ENCODE measurements around the gene ANKRD34C. TPM values are rescaled to one million over a fixed set of nuclear protein-coding genes. Genes with fewer than 3 reads are reported as not detected.

ANKRD34C gene
- polyA plus RNA-seq, 1 donor (not counting 4 experiments of a cell fraction or from before 2014, with no cell fraction given): not detected

DNA sequence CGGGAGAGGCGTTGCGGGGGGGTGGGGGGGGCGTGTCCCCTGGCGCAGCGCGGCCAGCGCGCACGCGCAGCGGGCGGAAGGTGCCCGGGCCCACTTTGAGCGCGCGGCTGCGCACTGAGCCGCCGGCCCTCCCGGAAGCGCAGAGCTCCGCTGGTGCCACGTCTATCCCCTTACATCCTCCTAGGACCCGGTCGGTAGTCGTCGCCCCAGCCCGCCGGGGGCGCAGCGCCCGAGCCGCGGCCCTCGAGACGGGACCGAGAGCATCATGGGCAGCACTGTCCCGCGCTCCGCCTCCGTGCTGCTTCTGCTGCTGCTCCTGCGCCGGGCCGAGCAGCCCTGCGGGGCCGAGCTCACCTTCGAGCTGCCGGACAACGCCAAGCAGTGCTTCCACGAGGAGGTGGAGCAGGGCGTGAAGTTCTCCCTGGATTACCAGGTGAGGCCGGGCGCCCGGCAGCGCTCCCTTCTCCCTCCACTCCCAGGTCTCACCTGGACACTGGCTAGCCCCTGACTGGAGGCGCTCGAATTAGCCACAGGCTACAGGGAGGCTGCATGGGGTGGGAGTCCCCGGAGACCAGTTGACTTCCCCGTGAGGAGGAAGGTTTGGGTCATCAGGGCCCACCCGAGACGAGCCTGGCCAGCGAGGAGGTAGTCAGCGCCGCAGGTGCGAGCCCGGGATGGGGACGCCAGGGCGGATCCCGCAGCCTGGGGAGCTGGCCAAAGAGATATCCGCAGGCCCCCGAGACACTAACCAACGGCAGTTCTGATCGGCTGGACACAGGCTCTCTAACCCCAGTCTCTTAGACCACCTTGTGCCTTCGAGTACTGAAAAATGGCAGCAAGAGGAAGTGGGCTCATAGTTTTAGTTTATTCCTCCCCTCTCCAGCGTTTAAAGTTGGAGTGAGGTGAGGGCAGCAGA, 28.7 kb downstream of the ANKRD34C start, which contains the start of gene TMED3:
TSS of gene TMED3 (plus strand) at position 128 of the 916 bp plus-strand sequence. CDS start at position 266, 138 bp downstream.
- TF ChIP-seq, protein P1, sequence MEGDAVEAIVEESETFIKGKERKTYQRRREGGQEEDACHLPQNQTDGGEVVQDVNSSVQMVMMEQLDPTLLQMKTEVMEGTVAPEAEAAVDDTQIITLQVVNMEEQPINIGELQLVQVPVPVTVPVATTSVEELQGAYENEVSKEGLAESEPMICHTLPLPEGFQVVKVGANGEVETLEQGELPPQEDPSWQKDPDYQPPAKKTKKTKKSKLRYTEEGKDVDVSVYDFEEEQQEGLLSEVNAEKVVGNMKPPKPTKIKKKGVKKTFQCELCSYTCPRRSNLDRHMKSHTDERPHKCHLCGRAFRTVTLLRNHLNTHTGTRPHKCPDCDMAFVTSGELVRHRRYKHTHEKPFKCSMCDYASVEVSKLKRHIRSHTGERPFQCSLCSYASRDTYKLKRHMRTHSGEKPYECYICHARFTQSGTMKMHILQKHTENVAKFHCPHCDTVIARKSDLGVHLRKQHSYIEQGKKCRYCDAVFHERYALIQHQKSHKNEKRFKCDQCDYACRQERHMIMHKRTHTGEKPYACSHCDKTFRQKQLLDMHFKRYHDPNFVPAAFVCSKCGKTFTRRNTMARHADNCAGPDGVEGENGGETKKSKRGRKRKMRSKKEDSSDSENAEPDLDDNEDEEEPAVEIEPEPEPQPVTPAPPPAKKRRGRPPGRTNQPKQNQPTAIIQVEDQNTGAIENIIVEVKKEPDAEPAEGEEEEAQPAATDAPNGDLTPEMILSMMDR (optimal IDR thresholded peaks at IDR 0.05 in 1 of 3, IDR thresholded peaks at IDR 0.05 in 1 of 3, conservative IDR thresholded peaks at IDR 0.05 in 1 of 3; ENCODE audit: extremely low read depth in 1 of 3, insufficient read depth in 2 of 3, low read length in 3 of 3): peak in 1 of 3 experiments; percentile 45
- TF ChIP-seq EZH2 (IDR thresholded peaks at IDR 0.05; ENCODE audit: low read length): no peak
- Histone ChIP-seq H2AFZ (ENCODE audit: control insufficient read depth, low read length) (peak within 1 kb of the TSS; percentile 93), H4K20me1 (ENCODE audit: control insufficient read depth, extremely low read depth, insufficient read depth, low read length) (no peaks in the 10 kb centered on the region), H3K4me2 (ENCODE audit: control insufficient read depth, extremely low read depth, insufficient read depth, low read depth, low read length) (peak within 1 kb of the TSS; percentile 79), H3K9me3 (ENCODE audit: control insufficient read depth, low read depth, low read length) (no peaks in the 10 kb centered on the region), H3K36me3 (ENCODE audit: control insufficient read depth in 2 of 2, extremely low read depth in 1 of 2, insufficient read depth in 2 of 2, low read length in 2 of 2) (peaks cover 12 to 18% of the 10 kb centered on the region in 2 experiments), H3K9ac (ENCODE audit: control insufficient read depth, extremely low read depth, insufficient read depth, low read length) (peak within 1 kb of the TSS; percentile 82), H3K4me1 (ENCODE audit: control insufficient read depth, extremely low read depth, insufficient read depth, low read length) (peaks cover 33% of the 10 kb centered on the region), H3K4me3 (ENCODE audit: control insufficient read depth in 2 of 3, extremely low read depth in 1 of 3, insufficient read depth in 2 of 3, low read depth in 1 of 3, low read length in 3 of 3) (peak within 1 kb of the TSS; percentile 72 to 89 (median 84)), H3K79me2 (ENCODE audit: control insufficient read depth, insufficient read depth, low read length) (peaks cover 39% of the 10 kb centered on the region), H3K9me1 (ENCODE audit: control insufficient read depth, extremely low read depth, insufficient read depth, low read length) (no peaks in the 10 kb centered on the region), H3K27ac (ENCODE audit: control insufficient read depth, insufficient read depth, low read length) (peak within 1 kb of the TSS; percentile 59), H3K27me3 (ENCODE audit: control insufficient read depth, extremely low read depth, insufficient read depth, low read length) (peaks cover 11% of the 10 kb centered on the region)
- FAIRE-seq: no peak
- DNase-seq (ENCODE audit: low read depth, low spot score): peak; percentile 45
- dilution Hi-C loops (cut with MboI; ENCODE audit: extremely low pct_ligation_motif_present, low sequenced_read_pairs): no loop called here

DNA sequence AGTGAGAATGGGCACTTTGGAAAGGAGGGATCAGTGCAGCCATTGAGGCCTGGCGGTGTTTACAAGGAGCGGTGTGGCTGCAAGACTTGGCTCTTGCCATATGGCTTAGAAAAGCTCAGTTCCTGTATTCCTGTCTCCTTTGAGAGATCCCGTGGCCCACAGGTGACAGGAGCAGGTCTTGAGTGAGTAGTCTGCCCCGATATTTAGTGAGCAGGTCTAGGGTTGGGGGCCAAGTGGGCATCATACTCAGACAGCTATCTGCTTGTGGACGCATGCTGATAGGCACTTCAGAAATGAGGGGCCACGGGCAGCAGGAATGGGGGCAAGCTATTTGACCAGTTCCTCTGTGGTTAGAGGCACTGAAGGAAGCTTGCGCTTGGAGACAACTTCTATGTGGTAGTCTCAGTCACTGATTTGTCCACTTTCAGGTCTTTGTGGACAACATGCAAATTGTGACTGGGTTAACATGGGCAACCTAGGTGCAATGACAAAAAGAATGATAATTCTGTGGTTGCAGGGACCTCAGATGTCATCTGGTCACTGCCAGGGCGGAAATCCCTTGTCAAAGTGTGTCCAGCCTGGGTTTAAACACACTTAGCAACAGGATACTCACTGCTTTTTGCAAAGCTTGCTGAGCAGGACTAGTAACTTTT, 29.5 kb downstream of the ANKRD34C start:
- Histone ChIP-seq H2AFZ (ENCODE audit: control insufficient read depth, low read length) (peak overlapping the region; percentile 85), H3K9me1 (ENCODE audit: control insufficient read depth, extremely low read depth, insufficient read depth, low read length) (no peaks in the 10 kb centered on the region), H3K4me2 (ENCODE audit: control insufficient read depth, extremely low read depth, insufficient read depth, low read depth, low read length) (peak overlapping the region; percentile 79), H3K79me2 (ENCODE audit: control insufficient read depth, insufficient read depth, low read length) (peaks cover 46% of the 10 kb centered on the region), H3K4me3 (ENCODE audit: control insufficient read depth in 2 of 3, extremely low read depth in 1 of 3, insufficient read depth in 2 of 3, low read depth in 1 of 3, low read length in 3 of 3) (peak overlapping the region; percentile 72 to 89 (median 84)), H3K9me3 (ENCODE audit: control insufficient read depth, low read depth, low read length) (no peaks in the 10 kb centered on the region), H3K27ac (ENCODE audit: control insufficient read depth, insufficient read depth, low read length) (peak overlapping the region; percentile 59), H4K20me1 (ENCODE audit: control insufficient read depth, extremely low read depth, insufficient read depth, low read length) (no peaks in the 10 kb centered on the region), H3K27me3 (ENCODE audit: control insufficient read depth, extremely low read depth, insufficient read depth, low read length) (peaks cover 11% of the 10 kb centered on the region), H3K36me3 (ENCODE audit: control insufficient read depth in 2 of 2, extremely low read depth in 1 of 2, insufficient read depth in 2 of 2, low read length in 2 of 2) (peaks cover 15 to 25% of the 10 kb centered on the region in 2 experiments), H3K9ac (ENCODE audit: control insufficient read depth, extremely low read depth, insufficient read depth, low read length) (peak overlapping the region; percentile 82), H3K4me1 (ENCODE audit: control insufficient read depth, extremely low read depth, insufficient read depth, low read length) (peaks cover 33% of the 10 kb centered on the region)
- TF ChIP-seq, protein P1 (optimal IDR thresholded peaks at IDR 0.05 in 1 of 3, IDR thresholded peaks at IDR 0.05 in 1 of 3, conservative IDR thresholded peaks at IDR 0.05 in 1 of 3; ENCODE audit: extremely low read depth in 1 of 3, insufficient read depth in 2 of 3, low read length in 3 of 3): no peak
- TF ChIP-seq EZH2 (IDR thresholded peaks at IDR 0.05; ENCODE audit: low read length): no peak
- FAIRE-seq (no peak), DNase-seq (ENCODE audit: low read depth, low spot score) (no peak)
- dilution Hi-C loops (cut with MboI; ENCODE audit: extremely low pct_ligation_motif_present, low sequenced_read_pairs): no loop called here
